CD14-positive monocyte (primary cell): ENCODE data around the gene EIPR1. TPM values are rescaled to one million over a fixed set of nuclear protein-coding genes. Genes with fewer than 3 reads are reported as not detected.
A peak's percentile ranks its signal among the peaks of the same experiment; 100 is the strongest.

ENCODE experiments used
- DNase-seq, 3 donors: peaks; one replicate each; pipeline ENCODE4 v3.0.0-alpha.2; 2011 to 2022
- H2AFZ ChIP-seq: 2 replicates; pipeline ENCODE4 v1.6.0; 2012; ENCODE audit warnings: mild to moderate bottlenecking, low read depth, low read length, inconsistent platforms; ENCODE audit not compliant: insufficient read depth, poor library complexity, severe bottlenecking
- H3K27ac ChIP-seq, 2 donors: 1 replicate in 1 of 2; 2 replicates in 1 of 2; pipeline ENCODE4 v1.5.1; 2012 to 2013; ENCODE audit warnings: low read length in 2 of 2, control low read depth in 1 of 2, inconsistent platforms in 1 of 2, low read depth in 1 of 2, mild to moderate bottlenecking in 1 of 2
- H3K27me3 ChIP-seq, 2 donors: one replicate each; pipeline versions ENCODE4 v1.6.0 to v1.6.1; 2011 to 2013; ENCODE audit warnings: low read length in 2 of 2; ENCODE audit not compliant: control insufficient read depth in 2 of 2, insufficient read depth in 2 of 2
- H3K36me3 ChIP-seq, 2 donors: replicated peaks in 1 of 2; 1 replicate in 1 of 2; 2 replicates in 1 of 2; pipeline versions ENCODE4 v1.5.1 to v1.6.1; 2012 to 2013; ENCODE audit warnings: low read length in 2 of 2, control low read depth in 1 of 2, inconsistent platforms in 1 of 2, mild to moderate bottlenecking in 1 of 2; ENCODE audit not compliant: insufficient read depth in 2 of 2, control insufficient read depth in 1 of 2
- H3K4me1 ChIP-seq, 2 donors: 1 replicate in 1 of 2; 2 replicates in 1 of 2; pipeline versions ENCODE4 v1.5.1 to v1.6.1; 2012 to 2013; ENCODE audit warnings: low read length in 2 of 2, control low read depth in 1 of 2, inconsistent platforms in 1 of 2, mild to moderate bottlenecking in 1 of 2, moderate library complexity in 1 of 2; ENCODE audit not compliant: insufficient read depth in 2 of 2, control insufficient read depth in 1 of 2
- H3K4me2 ChIP-seq: replicated peaks from 2 replicates; pipeline ENCODE3; 2012; ENCODE audit warnings: low read length, moderate library complexity, mild to moderate bottlenecking; ENCODE audit not compliant: poor library complexity, severe bottlenecking; ENCODE audit errors: extremely low read depth
- H3K4me3 ChIP-seq, 3 experiments: fragments of 200-600 bp in 1 of 3; sonication (generic) in 1 of 3; replicated peaks in 1 of 3; 1 replicate in 2 of 3; 2 replicates in 1 of 3; pipeline ENCODE4 v1.5.1; 2011 to 2013; ENCODE audit warnings: low read length in 3 of 3, mild to moderate bottlenecking in 3 of 3, control low read depth in 2 of 3, low read depth in 2 of 3, inconsistent platforms in 1 of 3, moderate library complexity in 1 of 3
- H3K79me2 ChIP-seq: 2 replicates; pipeline ENCODE4 v1.6.0; 2012; ENCODE audit warnings: mild to moderate bottlenecking, control low read depth, inconsistent platforms, low read length, moderate library complexity; ENCODE audit not compliant: insufficient read depth
- H3K9ac ChIP-seq: 2 replicates; pipeline ENCODE4 v1.6.0; 2017; ENCODE audit warnings: low read length, mild to moderate bottlenecking; ENCODE audit not compliant: insufficient read depth, poor library complexity, severe bottlenecking
- H3K9me3 ChIP-seq, 2 donors: replicated peaks in 1 of 2; 1 replicate in 1 of 2; 2 replicates in 1 of 2; pipeline versions ENCODE4 v1.5.1 to v1.6.1; 2012 to 2013; ENCODE audit warnings: low read length in 2 of 2, control low read depth in 1 of 2; ENCODE audit not compliant: control insufficient read depth in 1 of 2, insufficient read depth in 1 of 2
- H4K20me1 ChIP-seq: 2 replicates; pipeline ENCODE4 v1.6.0; 2012; ENCODE audit warnings: mild to moderate bottlenecking, low read length, control low read depth, moderate library complexity; ENCODE audit not compliant: insufficient read depth
- H3K27ac Mint-ChIP-seq, 7 donors: one replicate each; pipeline ENCODE4 v1.8.0; 2020; ENCODE audit warnings: mild to moderate bottlenecking in 7 of 7, mixed read lengths in 7 of 7, moderate library complexity in 6 of 7, inconsistent platforms in 2 of 7
- H3K27me3 Mint-ChIP-seq, 3 donors: one replicate each; pipeline ENCODE4 v1.8.0; 2021 to 2022; ENCODE audit warnings: low read depth in 3 of 3, mild to moderate bottlenecking in 3 of 3, mixed read lengths in 3 of 3, moderate library complexity in 3 of 3, inconsistent platforms in 1 of 3
- H3K36me3 Mint-ChIP-seq, 2 donors: one replicate each; pipeline ENCODE4 v1.8.0; 2020; ENCODE audit warnings: mixed read lengths in 2 of 2, inconsistent platforms in 1 of 2, mild to moderate bottlenecking in 1 of 2
- H3K4me1 Mint-ChIP-seq: one replicate; pipeline ENCODE4 v1.8.0; 2020; ENCODE audit warnings: mild to moderate bottlenecking, mixed read lengths
- H3K4me3 Mint-ChIP-seq, 2 donors: one replicate each; pipeline ENCODE4 v1.8.0; 2020; ENCODE audit warnings: mild to moderate bottlenecking in 2 of 2, mixed read lengths in 2 of 2, moderate library complexity in 1 of 2
- H3K9me3 Mint-ChIP-seq, 7 donors: one replicate each; pipeline ENCODE4 v1.8.0; 2020 to 2022; ENCODE audit warnings: mixed read lengths in 7 of 7, mild to moderate bottlenecking in 6 of 7, moderate library complexity in 6 of 7, inconsistent platforms in 2 of 7
- WGBS: methylation state at CpG from one replicate; pipeline ENCODE4 v1.1.5; 2013; ENCODE audit warnings: missing lambda C conversion rate; ENCODE audit not compliant: insufficient coverage; 5-methylcytosine and 5-hydroxymethylcytosine counted together
- intact Hi-C, 2 donors: fragments of 100-400 bp; cut with micrococcal nuclease; formaldehyde crosslinking; loops; one replicate each; pipeline versions ENCODE4 v1.15.0 to v1.15.1; 2023
- polyA plus RNA-seq, 3 donors: library from polyadenylated mRNA; depleted of rRNA in 1 of 3; unstranded in 2 of 3; stranded (reverse) in 1 of 3; fragments of 300-500 nt in 2 of 3; fragments of >200 nt in 1 of 3; fragmentation: Illumina TruSeq in 2 of 3; gene quantifications; 1 replicate in 2 of 3; 2 replicates in 1 of 3; pipeline ENCODE4 v1.2.3, GENCODE V29; 2012 to 2021
- TF ChIP-seq, protein P1 (sequence below): fragments of 200-600 bp; IDR thresholded peaks from one replicate; pipeline ENCODE4 v1.8.0; 2022; ENCODE audit warnings: antibody characterized with exemption, mild to moderate bottlenecking

EIPR1 gene
- polyA plus RNA-seq, 3 donors, result 19.0 to 22.4 (median 20.8) TPM

DNA sequence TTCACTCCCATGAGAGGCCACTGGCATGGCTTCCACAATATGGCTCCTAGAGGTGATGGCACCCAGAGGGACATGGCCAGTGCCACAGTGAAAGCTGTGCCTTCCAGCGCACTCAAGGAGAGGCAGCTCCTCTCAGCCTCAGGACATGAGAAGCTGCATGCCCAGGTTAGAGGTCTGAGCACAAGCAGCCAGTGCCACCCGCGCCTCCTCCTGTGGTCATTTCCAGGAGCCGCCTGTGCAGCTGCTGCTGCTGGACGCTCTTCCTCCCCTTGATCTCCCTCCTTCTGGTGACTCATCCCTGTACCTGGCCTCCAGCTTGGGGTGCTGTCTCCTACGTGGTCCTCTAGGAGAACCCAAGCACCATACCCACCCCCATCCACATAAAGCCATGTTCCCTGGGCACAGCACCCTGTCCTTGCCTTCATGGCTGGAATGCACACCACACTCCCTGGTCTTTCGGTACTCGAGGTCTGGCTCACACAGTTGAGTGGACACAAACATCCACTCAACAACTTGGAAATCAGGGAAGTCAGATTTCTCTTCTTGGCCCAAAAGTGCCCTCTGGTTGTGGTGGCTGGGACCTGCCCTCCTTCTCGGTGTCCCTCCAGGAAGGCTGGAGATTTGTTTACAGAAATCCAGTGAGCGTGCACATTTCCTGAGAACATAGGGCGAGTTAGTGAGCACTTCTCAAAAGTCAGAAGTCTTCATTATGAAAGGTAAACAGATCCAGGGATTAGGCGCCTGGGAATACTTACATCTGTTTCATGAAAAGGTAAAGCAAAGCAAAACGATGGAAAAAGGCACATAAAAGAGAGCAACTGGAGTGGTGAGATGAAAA lies 96.7 kb downstream of the EIPR1 start:
- Histone ChIP-seq H2AFZ (no peak overlapping the region), H3K79me2 (no peaks in the 10 kb centered on the region), H3K36me3 (peaks cover 0 to 4% of the 10 kb centered on the region in 2 donors), H3K27me3 (no peaks in the 10 kb centered on the region), H3K4me1 (no peaks in the 10 kb centered on the region), H3K4me3 (no peak overlapping the region), H3K9ac (no peak overlapping the region), H3K4me2 (no peak overlapping the region), H3K27ac (no peak overlapping the region), H4K20me1 (no peaks in the 10 kb centered on the region), H3K9me3 (peaks cover 15 to 23% of the 10 kb centered on the region in 2 donors)
- WGBS, result 98% methylated on average over 12 of the region's 13 CpGs
- Mint-ChIP-seq H3K27me3 (no peaks in the 10 kb centered on the region), H3K4me1 (no peaks in the 10 kb centered on the region), H3K27ac (peak overlapping the region in 1 of 7 donors; percentile 28), H3K36me3 (peaks cover 20 to 44% of the 10 kb centered on the region in 2 donors), H3K9me3 (peaks cover 3 to 30% (median 18%) of the 10 kb centered on the region in 7 donors), H3K4me3 (no peak overlapping the region)
- TF ChIP-seq, protein P1, sequence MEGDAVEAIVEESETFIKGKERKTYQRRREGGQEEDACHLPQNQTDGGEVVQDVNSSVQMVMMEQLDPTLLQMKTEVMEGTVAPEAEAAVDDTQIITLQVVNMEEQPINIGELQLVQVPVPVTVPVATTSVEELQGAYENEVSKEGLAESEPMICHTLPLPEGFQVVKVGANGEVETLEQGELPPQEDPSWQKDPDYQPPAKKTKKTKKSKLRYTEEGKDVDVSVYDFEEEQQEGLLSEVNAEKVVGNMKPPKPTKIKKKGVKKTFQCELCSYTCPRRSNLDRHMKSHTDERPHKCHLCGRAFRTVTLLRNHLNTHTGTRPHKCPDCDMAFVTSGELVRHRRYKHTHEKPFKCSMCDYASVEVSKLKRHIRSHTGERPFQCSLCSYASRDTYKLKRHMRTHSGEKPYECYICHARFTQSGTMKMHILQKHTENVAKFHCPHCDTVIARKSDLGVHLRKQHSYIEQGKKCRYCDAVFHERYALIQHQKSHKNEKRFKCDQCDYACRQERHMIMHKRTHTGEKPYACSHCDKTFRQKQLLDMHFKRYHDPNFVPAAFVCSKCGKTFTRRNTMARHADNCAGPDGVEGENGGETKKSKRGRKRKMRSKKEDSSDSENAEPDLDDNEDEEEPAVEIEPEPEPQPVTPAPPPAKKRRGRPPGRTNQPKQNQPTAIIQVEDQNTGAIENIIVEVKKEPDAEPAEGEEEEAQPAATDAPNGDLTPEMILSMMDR, result no peak
- DNase-seq, result no peak
- intact Hi-C loops, result no loop called here

DNA sequence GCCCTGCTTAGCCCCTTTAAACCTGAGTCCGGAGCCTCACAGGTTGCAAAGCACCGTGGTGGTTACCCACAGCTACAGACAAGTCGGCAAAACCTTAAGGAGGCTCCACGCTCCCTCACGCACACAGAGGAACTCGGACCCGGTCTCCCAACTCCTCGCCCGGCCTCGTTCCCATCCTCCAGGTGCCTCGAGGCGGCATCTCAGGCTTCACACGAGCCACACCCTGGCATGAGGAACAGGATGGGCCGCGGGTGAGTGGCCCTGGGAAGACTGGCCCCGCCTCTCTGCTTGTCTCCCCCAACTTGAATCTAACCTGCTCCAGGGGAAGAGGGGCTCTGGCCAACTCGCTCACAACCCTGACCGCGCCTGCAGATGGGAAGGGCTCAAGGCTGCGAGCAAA lies 97.4 kb downstream of the EIPR1 start:
- Mint-ChIP-seq H3K9me3 (peaks cover 9 to 35% (median 24%) of the 10 kb centered on the region in 7 donors), H3K4me1 (no peaks in the 10 kb centered on the region), H3K27ac (peak overlapping the region in 1 of 7 donors; percentile 43), H3K4me3 (no peak overlapping the region), H3K36me3 (peaks cover 20 to 44% of the 10 kb centered on the region in 2 donors), H3K27me3 (no peaks in the 10 kb centered on the region)
- peaks cover 21 to 23% of the 10 kb centered on the region in 2 donors for H3K9me3 ChIP-seq
- H4K20me1 ChIP-seq, result no peaks in the 10 kb centered on the region
- no peak for DNase-seq
- H3K27me3 ChIP-seq, result no peaks in the 10 kb centered on the region
- H3K79me2 ChIP-seq, result no peaks in the 10 kb centered on the region
- H3K4me2 ChIP-seq, result no peak overlapping the region
- H2AFZ ChIP-seq, result no peak overlapping the region
- H3K9ac ChIP-seq, result no peak overlapping the region
- intact Hi-C loops, result no loop called here
- WGBS, result 85% methylated on average over 19 of the region's 20 CpGs
- no peak overlapping the region for H3K27ac ChIP-seq
- no peak overlapping the region for H3K4me3 ChIP-seq
- peaks cover 0 to 4% of the 10 kb centered on the region in 2 donors for H3K36me3 ChIP-seq
- TF ChIP-seq, protein P1, result no peak
- no peaks in the 10 kb centered on the region for H3K4me1 ChIP-seq
